Caco-2 (cell line): ENCODE data around the gene C6orf163. TPM values are rescaled to one million over a fixed set of nuclear protein-coding genes. Genes with fewer than 3 reads are reported as not detected.

Experiments used
- BruUV-seq: library from RNA; stranded (reverse); fragments of 400-500 nt; replicated peaks from 2 replicates; lab custom pipeline; 2021; lab: Mats Ljungman, UMichigan
- CTCF ChIA-PET: fragments of 300-600 bp; sonication (Branson Sonifier 250); formaldehyde crosslinking; loops from one replicate; lab custom pipeline; 2022; ENCODE audit warnings: antibody characterized with exemption; lab: Charles Lee
- POLR2A ChIA-PET: fragments of 300-600 bp; sonication (Branson Sonifier 250); formaldehyde crosslinking; loops from one replicate; lab custom pipeline; 2022; ENCODE audit warnings: antibody characterized with exemption; lab: Charles Lee
- DNase-seq, 2 experiments: peaks; one replicate each; pipeline versions ENCODE4 v3.0.0 to v3.0.0-alpha.2; 2020 to 2022
- H3K27me3 ChIP-seq: replicated peaks from 2 replicates; pipeline ENCODE4 v1.6.0; 2011; ENCODE audit warnings: low read length; ENCODE audit not compliant: control insufficient read depth, insufficient read depth
- H3K36me3 ChIP-seq: 2 replicates; pipeline ENCODE4 v1.5.1; 2011; ENCODE audit warnings: low read length; ENCODE audit not compliant: control insufficient read depth, insufficient read depth
- H3K4me1 ChIP-seq: fragments of 250-450 bp; sonication (Bioruptor Pico); 2 replicates; pipeline ENCODE4 v1.5.1; 2020; ENCODE audit warnings: mild to moderate bottlenecking
- H3K4me3 ChIP-seq: 2 replicates; pipeline ENCODE4 v1.5.1; 2011; ENCODE audit warnings: low read depth, mild to moderate bottlenecking, control low read depth, low read length
- H3K9me3 ChIP-seq: fragments of 250-450 bp; sonication (Bioruptor Pico); 2 replicates; pipeline ENCODE4 v1.5.1; 2020; ENCODE audit warnings: mild to moderate bottlenecking, moderate library complexity
- H3K27ac Mint-ChIP-seq: one replicate; pipeline ENCODE4 v1.8.0; 2022; ENCODE audit warnings: mixed read lengths; ENCODE audit not compliant: unreplicated experiment
- H3K27me3 Mint-ChIP-seq: one replicate; pipeline ENCODE4 v1.8.0; 2022; ENCODE audit warnings: mixed read lengths; ENCODE audit not compliant: insufficient read depth, unreplicated experiment
- H3K36me3 Mint-ChIP-seq: one replicate; pipeline ENCODE4 v1.8.0; 2022; ENCODE audit warnings: mild to moderate bottlenecking, mixed read lengths; ENCODE audit not compliant: insufficient read depth, unreplicated experiment
- H3K4me1 Mint-ChIP-seq: one replicate; pipeline ENCODE4 v1.8.0; 2022; ENCODE audit warnings: low read depth, mixed read lengths; ENCODE audit not compliant: unreplicated experiment
- H3K4me3 Mint-ChIP-seq: one replicate; pipeline ENCODE4 v1.8.0; 2022; ENCODE audit warnings: mild to moderate bottlenecking, moderate library complexity, mixed read lengths; ENCODE audit not compliant: unreplicated experiment
- H3K9me3 Mint-ChIP-seq: one replicate; pipeline ENCODE4 v1.8.0; 2022; ENCODE audit warnings: mixed read lengths; ENCODE audit not compliant: unreplicated experiment
- intact Hi-C: fragments of 100-400 bp; cut with micrococcal nuclease; formaldehyde crosslinking; loops from one replicate; pipeline ENCODE4 v1.10.0; 2022; ENCODE audit not compliant: unreplicated experiment
- total RNA-seq: library from RNA; stranded (reverse); gene quantifications from 2 replicates; pipeline ENCODE4 v1.2.3, GENCODE V29; 2022
- TF ChIP-seq, protein P1 (sequence below), 2 experiments: fragments of 200-600 bp in 1 of 2; IDR thresholded peaks; 1 replicate in 1 of 2; 2 replicates in 1 of 2; pipeline versions ENCODE4 v1.5.1 to v1.8.0; 2011 to 2022; ENCODE audit warnings: antibody characterized with exemption in 1 of 2, control low read depth in 1 of 2, inconsistent platforms in 1 of 2, low read depth in 1 of 2, low read length in 1 of 2, mild to moderate bottlenecking in 1 of 2, moderate library complexity in 1 of 2; ENCODE audit not compliant: insufficient read depth in 1 of 2, severe bottlenecking in 1 of 2, unreplicated experiment in 1 of 2

Gene C6orf163
- total RNA-seq, 1 experiment from 2014 or later, result 2.3 TPM

- TF ChIP-seq, protein P1, sequence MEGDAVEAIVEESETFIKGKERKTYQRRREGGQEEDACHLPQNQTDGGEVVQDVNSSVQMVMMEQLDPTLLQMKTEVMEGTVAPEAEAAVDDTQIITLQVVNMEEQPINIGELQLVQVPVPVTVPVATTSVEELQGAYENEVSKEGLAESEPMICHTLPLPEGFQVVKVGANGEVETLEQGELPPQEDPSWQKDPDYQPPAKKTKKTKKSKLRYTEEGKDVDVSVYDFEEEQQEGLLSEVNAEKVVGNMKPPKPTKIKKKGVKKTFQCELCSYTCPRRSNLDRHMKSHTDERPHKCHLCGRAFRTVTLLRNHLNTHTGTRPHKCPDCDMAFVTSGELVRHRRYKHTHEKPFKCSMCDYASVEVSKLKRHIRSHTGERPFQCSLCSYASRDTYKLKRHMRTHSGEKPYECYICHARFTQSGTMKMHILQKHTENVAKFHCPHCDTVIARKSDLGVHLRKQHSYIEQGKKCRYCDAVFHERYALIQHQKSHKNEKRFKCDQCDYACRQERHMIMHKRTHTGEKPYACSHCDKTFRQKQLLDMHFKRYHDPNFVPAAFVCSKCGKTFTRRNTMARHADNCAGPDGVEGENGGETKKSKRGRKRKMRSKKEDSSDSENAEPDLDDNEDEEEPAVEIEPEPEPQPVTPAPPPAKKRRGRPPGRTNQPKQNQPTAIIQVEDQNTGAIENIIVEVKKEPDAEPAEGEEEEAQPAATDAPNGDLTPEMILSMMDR (IDR thresholded peaks at IDR 0.05; ENCODE audit: insufficient read depth in 1 of 2, low read depth in 1 of 2, low read length in 1 of 2, severe bottlenecking in 1 of 2, unreplicated experiment in 1 of 2), result no peak
- Mint-ChIP-seq H3K4me1 (peaks cover 13% of the 10 kb centered on the region), H3K27ac (no peak overlapping the region), H3K36me3 (peaks cover 5% of the 10 kb centered on the region), H3K4me3 (no peak overlapping the region), H3K9me3 (no peaks in the 10 kb centered on the region), H3K27me3 (no peaks in the 10 kb centered on the region)
- Histone ChIP-seq H3K9me3 (no peaks in the 10 kb centered on the region), H3K4me1 (no peaks in the 10 kb centered on the region; the same call in 1 of the 2 replicates), H3K27me3 (no peaks in the 10 kb centered on the region), H3K36me3 (no peaks in the 10 kb centered on the region), H3K4me3 (no peak overlapping the region)
- ChIA-PET CTCF (no interaction called here), POLR2A (no interaction called here)
- intact Hi-C loops, result no loop called here
- BruUV-seq, result no TSS peak
- no peak for DNase-seq
These were observed 13.7 kb upstream of the C6orf163 start for GRCh38 chr6:87330961-87331360.

GRCh38 chr6:87333033-87333432 is 11.6 kb upstream of the C6orf163 start:
- Mint-ChIP-seq H3K4me3 (no peak overlapping the region), H3K9me3 (no peaks in the 10 kb centered on the region), H3K27ac (no peak overlapping the region), H3K36me3 (peaks cover 2% of the 10 kb centered on the region), H3K27me3 (no peaks in the 10 kb centered on the region), H3K4me1 (peaks cover 20% of the 10 kb centered on the region)
- H3K27me3 ChIP-seq, result no peaks in the 10 kb centered on the region
- POLR2A ChIA-PET, result no interaction called here
- no peaks in the 10 kb centered on the region for H3K36me3 ChIP-seq
- no peak for DNase-seq
- intact Hi-C loops, result no loop called here
- TF ChIP-seq, protein P1 (IDR thresholded peaks at IDR 0.05; ENCODE audit: insufficient read depth in 1 of 2, low read depth in 1 of 2, low read length in 1 of 2, severe bottlenecking in 1 of 2, unreplicated experiment in 1 of 2), result no peak
- H3K4me3 ChIP-seq, result no peak overlapping the region
- BruUV-seq, result no TSS peak
- H3K4me1 ChIP-seq, result no peaks in the 10 kb centered on the region; the same call in 1 of the 2 replicates
- CTCF ChIA-PET, result no interaction called here
- no peaks in the 10 kb centered on the region for H3K9me3 ChIP-seq

- BruUV-seq, result no TSS peak
- Mint-ChIP-seq H3K9me3 (no peaks in the 10 kb centered on the region), H3K4me3 (no peak overlapping the region), H3K27me3 (no peaks in the 10 kb centered on the region), H3K4me1 (peaks cover 20% of the 10 kb centered on the region), H3K27ac (no peak overlapping the region), H3K36me3 (no peaks in the 10 kb centered on the region)
- Histone ChIP-seq H3K4me3 (no peak overlapping the region), H3K36me3 (no peaks in the 10 kb centered on the region), H3K4me1 (no peaks in the 10 kb centered on the region; the same call in 1 of the 2 replicates), H3K9me3 (no peaks in the 10 kb centered on the region), H3K27me3 (no peaks in the 10 kb centered on the region)
- ChIA-PET CTCF (no interaction called here), POLR2A (no interaction called here)
- intact Hi-C loops, result no loop called here
- DNase-seq, result no peak
- TF ChIP-seq, protein P1 (IDR thresholded peaks at IDR 0.05; ENCODE audit: insufficient read depth in 1 of 2, low read depth in 1 of 2, low read length in 1 of 2, severe bottlenecking in 1 of 2, unreplicated experiment in 1 of 2), result no peak
These were observed 10.9 kb upstream of the C6orf163 start for GRCh38 chr6:87333591-87334181.
